Peyer's patch (tissue), 4 donors: ENCODE measurements around the gene ZNF474. TPM values are rescaled to one million over a fixed set of nuclear protein-coding genes. Genes with fewer than 3 reads are reported as not detected.

Experiments
- DNase-seq, 3 donors: peaks; one replicate each; pipeline ENCODE4 v3.0.0-alpha.2; 2017 to 2019
- H3K27ac ChIP-seq, 4 donors: fragments of 200-600 bp; sonication (generic); one replicate each; pipeline ENCODE4 v1.5.1; 2016 to 2019
- H3K27me3 ChIP-seq, 2 donors: fragments of 200-600 bp; sonication (generic); one replicate each; pipeline ENCODE4 v1.5.1; 2019
- H3K36me3 ChIP-seq, 3 donors: fragments of 200-600 bp; sonication (generic); one replicate each; pipeline ENCODE4 v1.5.1; 2016 to 2019
- H3K4me1 ChIP-seq, 4 donors: fragments of 200-600 bp; sonication (generic); one replicate each; pipeline ENCODE4 v1.5.1; 2016 to 2019
- H3K4me3 ChIP-seq, 4 donors: fragments of 200-600 bp; sonication (generic); 1 replicate in 3 of 4; 2 replicates in 1 of 4; pipeline ENCODE4 v1.5.1; 2016 to 2019; ENCODE audit warnings: mild to moderate bottlenecking in 1 of 4
- H3K9me3 ChIP-seq, 4 donors: fragments of 200-600 bp; sonication (generic); one replicate each; pipeline ENCODE4 v1.5.1; 2016 to 2019; ENCODE audit warnings: mild to moderate bottlenecking in 1 of 4
- CTCF ChIP-seq, 6 experiments: fragments of 450-650 bp in 4 of 6; fragments of 200-600 bp in 2 of 6; sonication (generic) in 1 of 6; IDR thresholded peaks; one replicate each; pipeline ENCODE4 v1.5.1; 2017 to 2019; ENCODE audit warnings: antibody characterized with exemption in 6 of 6, mild to moderate bottlenecking in 3 of 6, moderate library complexity in 1 of 6
- POLR2A ChIP-seq, 2 donors: fragments of 450-650 bp; IDR thresholded peaks; one replicate each; pipeline ENCODE4 v1.5.1; 2017; ENCODE audit warnings: antibody characterized with exemption in 2 of 2, mild to moderate bottlenecking in 2 of 2, moderate library complexity in 2 of 2
- total RNA-seq, 4 donors: library from RNA; depleted of rRNA; stranded (reverse); fragments of >200 nt; gene quantifications; one replicate each; pipeline ENCODE4 v1.1.0, GENCODE V29; 2016

ZNF474 gene
- total RNA-seq, 4 donors from 2014 or later, result 0.54 TPM; not detected in 3

DNA sequence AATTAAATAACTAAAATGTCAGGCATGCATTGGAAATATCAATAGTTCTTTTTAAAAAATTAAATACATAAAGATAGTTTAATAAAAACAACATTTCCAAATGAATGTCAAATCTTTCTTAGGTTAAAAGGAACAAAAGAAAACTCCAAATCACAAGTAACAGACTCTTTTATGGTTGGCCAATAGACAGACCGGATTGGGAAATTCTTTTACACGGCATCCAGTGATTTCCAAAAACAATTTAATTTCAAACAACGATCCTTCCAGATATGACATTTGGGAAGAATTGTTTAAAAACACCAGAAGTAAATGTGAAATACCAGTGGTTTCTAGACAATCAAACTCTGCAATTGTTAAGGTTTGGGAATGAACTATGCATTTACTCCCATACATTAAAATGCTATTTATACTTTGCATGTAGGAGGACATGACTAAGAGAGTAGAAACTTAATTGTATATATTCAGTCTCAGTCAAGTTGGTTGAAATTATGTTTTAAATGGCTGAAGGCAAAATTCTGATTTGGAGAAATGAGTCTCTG lies 32.8 kb downstream of the ZNF474 start:
- TF ChIP-seq POLR2A (IDR thresholded peaks at IDR 0.05) (no peak), CTCF (IDR thresholded peaks at IDR 0.05) (no peak)
- no peaks in the 10 kb centered on the region for H3K36me3 ChIP-seq

GRCh38 chr5:122163121-122164069 lies 34.0 kb downstream of the ZNF474 start:
- Histone ChIP-seq H3K36me3 (no peaks in the 10 kb centered on the region), H3K27me3 (no peaks in the 10 kb centered on the region), H3K9me3 (no peaks in the 10 kb centered on the region), H3K4me1 (no peaks in the 10 kb centered on the region), H3K4me3 (no peak overlapping the region), H3K27ac (no peak overlapping the region)
- DNase-seq, result no peak
- TF ChIP-seq POLR2A (IDR thresholded peaks at IDR 0.05) (no peak), CTCF (IDR thresholded peaks at IDR 0.05) (no peak)

More for the DNA sequence above, 32.8 kb downstream of the ZNF474 start:
- Histone ChIP-seq H3K27me3 (no peaks in the 10 kb centered on the region), H3K9me3 (no peaks in the 10 kb centered on the region), H3K27ac (no peak overlapping the region), H3K4me1 (no peaks in the 10 kb centered on the region), H3K4me3 (no peak overlapping the region)
- no peak for DNase-seq

- DNase-seq, result no peak
- H3K4me3 ChIP-seq, result no peak overlapping the region
- H3K36me3 ChIP-seq, result no peaks in the 10 kb centered on the region
- H3K9me3 ChIP-seq, result no peaks in the 10 kb centered on the region
- H3K4me1 ChIP-seq, result no peaks in the 10 kb centered on the region
- no peak for TF ChIP-seq POLR2A (IDR thresholded peaks at IDR 0.05)
- TF ChIP-seq CTCF (IDR thresholded peaks at IDR 0.05), result no peak
- no peaks in the 10 kb centered on the region for H3K27me3 ChIP-seq
- H3K27ac ChIP-seq, result no peak overlapping the region
These were observed 34.7 kb downstream of the ZNF474 start for GRCh38 chr5:122164070-122164435.

DNA sequence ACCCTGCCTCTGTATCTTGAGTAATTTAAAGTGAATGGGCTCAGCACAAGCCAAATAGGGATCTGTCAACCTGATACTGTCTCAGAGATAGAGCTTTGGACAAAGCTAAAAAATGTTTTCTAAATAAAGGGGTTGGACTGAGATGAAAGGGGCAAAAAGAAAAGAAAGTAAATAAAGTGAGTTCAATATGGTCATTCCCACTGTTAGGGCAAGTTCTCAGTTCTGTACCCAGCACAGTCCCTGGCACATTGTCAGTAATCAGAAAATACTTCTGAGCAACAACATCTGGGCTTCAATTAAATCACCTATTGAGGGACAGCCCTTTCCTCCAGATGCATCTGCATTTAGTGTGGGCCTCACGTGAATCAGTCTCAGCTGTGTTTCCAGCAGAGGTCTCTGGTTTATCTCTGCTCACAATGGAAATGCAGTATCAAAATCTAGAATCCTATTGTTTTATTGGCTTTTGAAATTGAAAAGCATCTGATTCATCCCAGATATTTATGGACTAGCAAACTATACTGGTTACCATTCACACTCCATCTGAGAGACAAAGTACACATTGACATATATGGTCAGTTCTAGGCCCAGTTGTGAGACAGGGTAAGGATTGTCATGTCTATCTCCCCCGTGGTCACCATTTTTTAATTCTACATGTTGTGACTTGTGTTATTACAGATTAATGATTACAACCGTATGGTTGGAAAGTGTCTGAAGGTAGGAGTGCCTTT lies 35.6 kb downstream of the ZNF474 start:
- Histone ChIP-seq H3K27me3 (no peaks in the 10 kb centered on the region), H3K9me3 (no peaks in the 10 kb centered on the region), H3K4me3 (no peak overlapping the region), H3K4me1 (no peaks in the 10 kb centered on the region), H3K27ac (no peak overlapping the region), H3K36me3 (no peaks in the 10 kb centered on the region)
- no peak for DNase-seq
- TF ChIP-seq CTCF (IDR thresholded peaks at IDR 0.05) (no peak), POLR2A (IDR thresholded peaks at IDR 0.05) (no peak)

GRCh38 chr5:122165559-122166078 lies 36.3 kb downstream of the ZNF474 start:
- H3K4me1 ChIP-seq, result no peaks in the 10 kb centered on the region
- no peak for DNase-seq
- no peaks in the 10 kb centered on the region for H3K9me3 ChIP-seq
- H3K27me3 ChIP-seq, result no peaks in the 10 kb centered on the region
- H3K27ac ChIP-seq, result no peak overlapping the region
- H3K4me3 ChIP-seq, result no peak overlapping the region
- H3K36me3 ChIP-seq, result no peaks in the 10 kb centered on the region
- TF ChIP-seq CTCF (IDR thresholded peaks at IDR 0.05), result no peak
- no peak for TF ChIP-seq POLR2A (IDR thresholded peaks at IDR 0.05)
